DOHH2 (cell line): ENCODE data around the gene CARMIL3.

Experiments used
- H3F3A ChIP-seq: fragments of 200-600 bp; sonication (generic), shearing (Covaris generic); 2 replicates; pipeline ENCODE4 v1.6.0; 2016; ENCODE audit warnings: antibody characterized with exemption, mild to moderate bottlenecking; ENCODE audit not compliant: control insufficient read depth, insufficient read depth
- H3K27ac ChIP-seq: fragments of 200-600 bp; sonication (generic); 2 replicates; pipeline ENCODE4 v1.5.1; 2014; ENCODE audit warnings: low read depth, mild to moderate bottlenecking, low read length, moderate library complexity
- H3K27me3 ChIP-seq: fragments of 200-600 bp; sonication (generic); 2 replicates; pipeline ENCODE4 v1.6.1; 2014; ENCODE audit warnings: mild to moderate bottlenecking, low read length, mixed read lengths; ENCODE audit not compliant: control insufficient read depth
- H3K36me3 ChIP-seq: fragments of 200-600 bp; sonication (generic); 2 replicates; pipeline ENCODE4 v1.6.1; 2014; ENCODE audit warnings: mild to moderate bottlenecking, low read length, moderate library complexity, mixed read lengths; ENCODE audit not compliant: control insufficient read depth
- H3K4me1 ChIP-seq: fragments of 200-600 bp; sonication (generic); 2 replicates; pipeline ENCODE4 v1.6.1; 2014; ENCODE audit warnings: mild to moderate bottlenecking, low read length, mixed read lengths; ENCODE audit not compliant: control insufficient read depth
- H3K4me2 ChIP-seq: fragments of 200-600 bp; sonication (generic); 2 replicates; pipeline ENCODE4 v1.6.0; 2014; ENCODE audit warnings: mild to moderate bottlenecking, low read length, moderate library complexity
- H3K4me3 ChIP-seq: fragments of 200-600 bp; sonication (generic); 2 replicates; pipeline ENCODE4 v1.5.1; 2014; ENCODE audit warnings: mild to moderate bottlenecking, low read length, mixed read lengths
- H3K79me2 ChIP-seq: fragments of 200-600 bp; sonication (generic); 2 replicates; pipeline ENCODE4 v1.6.1; 2014; ENCODE audit warnings: mild to moderate bottlenecking, low read length, mixed read lengths; ENCODE audit not compliant: control insufficient read depth
- H3K9me2 ChIP-seq: fragments of 200-600 bp; sonication (generic); replicated peaks from 2 replicates; pipeline ENCODE4 v1.6.1; 2014; ENCODE audit warnings: mild to moderate bottlenecking, low read length, mixed read lengths; ENCODE audit not compliant: control insufficient read depth
- H3K9me3 ChIP-seq: fragments of 200-600 bp; sonication (generic); 2 replicates; pipeline ENCODE4 v1.6.1; 2014; ENCODE audit warnings: antibody characterized with exemption, low read length, mixed read lengths; ENCODE audit not compliant: control insufficient read depth, insufficient read depth
- H4K20me1 ChIP-seq: fragments of 200-600 bp; sonication (generic); 2 replicates; pipeline ENCODE4 v1.6.0; 2014; ENCODE audit warnings: low read depth, mild to moderate bottlenecking, antibody characterized with exemption, low read length, moderate library complexity; ENCODE audit not compliant: control insufficient read depth, insufficient read depth
- CTCF ChIP-seq: fragments of 200-600 bp; sonication (generic); IDR thresholded peaks from one replicate; pipeline ENCODE4 v1.5.1; 2014; ENCODE audit warnings: antibody characterized with exemption, mild to moderate bottlenecking, low read depth, low read length; ENCODE audit not compliant: poor library complexity, severe bottlenecking
- EZH2phosphoT487 ChIP-seq: fragments of 200-600 bp; sonication (generic); IDR thresholded peaks from 2 replicates; pipeline ENCODE4 v1.6.1; 2017; ENCODE audit warnings: borderline replicate concordance, mild to moderate bottlenecking, antibody characterized with exemption, low read length, moderate library complexity, mixed read lengths

Gene CARMIL3

GRCh38 chr14:24058260-24058950, 6.6 kb downstream of the CARMIL3 start:
- TF ChIP-seq EZH2phosphoT487 (no peak), CTCF (peak; percentile 63)
- no peak overlapping the region for H3K4me3 ChIP-seq
- H3K27ac ChIP-seq = no peak overlapping the region
- no peak overlapping the region for H3K4me2 ChIP-seq
- H3F3A ChIP-seq = no peaks in the 10 kb centered on the region
- H3K9me3 ChIP-seq = no peaks in the 10 kb centered on the region
- H4K20me1 ChIP-seq = no peaks in the 10 kb centered on the region
- H3K36me3 ChIP-seq = no peaks in the 10 kb centered on the region
- no peaks in the 10 kb centered on the region for H3K4me1 ChIP-seq
- H3K9me2 ChIP-seq = no peaks in the 10 kb centered on the region
- H3K79me2 ChIP-seq = no peaks in the 10 kb centered on the region
- H3K27me3 ChIP-seq = peaks cover 1% of the 10 kb centered on the region; the same call in 1 of the 2 replicates

GRCh38 chr14:24058951-24059475, 7.2 kb downstream of the CARMIL3 start:
- no peak for TF ChIP-seq EZH2phosphoT487
- H3K4me2 ChIP-seq = no peak overlapping the region
- H3K9me2 ChIP-seq = no peaks in the 10 kb centered on the region
- no peaks in the 10 kb centered on the region for H3K4me1 ChIP-seq
- H3K36me3 ChIP-seq = no peaks in the 10 kb centered on the region
- no peaks in the 10 kb centered on the region for H3K79me2 ChIP-seq
- H3F3A ChIP-seq = no peaks in the 10 kb centered on the region
- H3K27ac ChIP-seq = no peak overlapping the region
- H3K4me3 ChIP-seq = no peak overlapping the region
- no peaks in the 10 kb centered on the region for H4K20me1 ChIP-seq
- no peaks in the 10 kb centered on the region for H3K27me3 ChIP-seq
- H3K9me3 ChIP-seq = no peaks in the 10 kb centered on the region

GRCh38 chr14:24059841-24060388, 8.1 kb downstream of the CARMIL3 start:
- no peaks in the 10 kb centered on the region for H3K4me1 ChIP-seq
- no peaks in the 10 kb centered on the region for H4K20me1 ChIP-seq
- H3K36me3 ChIP-seq = no peaks in the 10 kb centered on the region
- H3K4me2 ChIP-seq = no peak overlapping the region
- TF ChIP-seq EZH2phosphoT487 (no peak), CTCF (no peak)
- H3K27me3 ChIP-seq = no peaks in the 10 kb centered on the region
- no peaks in the 10 kb centered on the region for H3F3A ChIP-seq
- no peaks in the 10 kb centered on the region for H3K9me2 ChIP-seq
- no peak overlapping the region for H3K4me3 ChIP-seq
- H3K27ac ChIP-seq = no peak overlapping the region
- H3K79me2 ChIP-seq = no peaks in the 10 kb centered on the region
- H3K9me3 ChIP-seq = no peaks in the 10 kb centered on the region

GRCh38 chr14:24060443-24060842, 8.6 kb downstream of the CARMIL3 start:
- Histone ChIP-seq H4K20me1 (no peaks in the 10 kb centered on the region), H3K9me2 (no peaks in the 10 kb centered on the region), H3K79me2 (no peaks in the 10 kb centered on the region), H3K9me3 (no peaks in the 10 kb centered on the region), H3K27ac (no peak overlapping the region), H3K4me3 (no peak overlapping the region), H3K36me3 (no peaks in the 10 kb centered on the region), H3K4me2 (no peak overlapping the region), H3F3A (no peaks in the 10 kb centered on the region), H3K27me3 (no peaks in the 10 kb centered on the region), H3K4me1 (no peaks in the 10 kb centered on the region)
- TF ChIP-seq CTCF (no peak), EZH2phosphoT487 (no peak)
